Measurements from ENCODE around the gene NUP93. TPM values are rescaled to one million over a fixed set of nuclear protein-coding genes. Genes with fewer than 3 reads are reported as not detected.
A peak's percentile ranks its signal among the peaks of the same experiment; 100 is the strongest.

Gene NUP93
- total RNA-seq, 2 donors from 2014 or later, result 29.9 to 38.6 TPM

DNA sequence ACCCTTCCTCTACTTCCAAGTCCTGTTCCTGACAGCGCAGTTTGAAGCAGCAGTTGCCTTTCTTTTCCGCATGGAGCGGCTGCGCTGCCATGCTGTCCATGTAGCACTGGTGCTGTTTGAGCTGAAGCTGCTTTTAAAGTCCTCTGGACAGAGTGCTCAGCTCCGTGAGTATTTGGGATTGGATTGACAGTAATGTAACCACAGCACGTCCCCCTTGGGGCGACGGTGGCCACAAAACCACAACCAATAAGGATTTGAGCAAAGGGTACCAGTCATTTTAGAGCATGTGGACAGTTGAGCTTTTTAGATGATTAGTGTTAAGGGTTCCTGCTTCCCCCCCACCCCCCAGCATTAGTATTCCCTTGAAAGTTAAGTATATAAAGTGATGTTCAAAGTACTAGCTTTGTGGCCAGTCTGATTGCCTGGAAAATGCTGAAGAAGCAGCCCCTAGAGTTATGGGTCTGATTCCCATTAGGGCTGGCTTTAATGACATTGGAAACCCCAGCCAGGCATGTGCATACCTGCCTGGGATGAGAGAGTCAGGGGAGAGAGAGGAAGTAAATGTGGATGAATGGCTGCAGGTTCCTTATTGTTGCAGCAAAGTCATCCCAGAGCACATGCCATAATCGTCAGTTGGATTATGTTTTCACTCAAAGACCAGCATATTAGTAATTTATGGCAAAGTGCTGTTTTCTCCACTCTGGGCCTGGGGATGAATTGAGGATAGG, 103.5 kb downstream of the NUP93 start:
- DNase-seq (no peak), ATAC-seq (no peak)
- intact Hi-C loops (cut with DNase I), result no loop called here

- ATAC-seq, result no peak
- intact Hi-C loops (cut with DNase I), result no loop called here
- no peak for DNase-seq
These were observed 105.4 kb downstream of the NUP93 start for GRCh38 chr16:56835320-56835719.

- no peak for ATAC-seq
These were observed 106.7 kb downstream of the NUP93 start for GRCh38 chr16:56836410-56837230.

GRCh38 chr16:56838622-56839337, 108.9 kb downstream of the NUP93 start:
- ATAC-seq, result no peak
- no peak for DNase-seq
- intact Hi-C loops (cut with DNase I), result no loop called here

More at GRCh38 chr16:56836410-56837230, 106.7 kb downstream of the NUP93 start:
- intact Hi-C loops (cut with DNase I), result no loop called here
- DNase-seq, result no peak

DNA sequence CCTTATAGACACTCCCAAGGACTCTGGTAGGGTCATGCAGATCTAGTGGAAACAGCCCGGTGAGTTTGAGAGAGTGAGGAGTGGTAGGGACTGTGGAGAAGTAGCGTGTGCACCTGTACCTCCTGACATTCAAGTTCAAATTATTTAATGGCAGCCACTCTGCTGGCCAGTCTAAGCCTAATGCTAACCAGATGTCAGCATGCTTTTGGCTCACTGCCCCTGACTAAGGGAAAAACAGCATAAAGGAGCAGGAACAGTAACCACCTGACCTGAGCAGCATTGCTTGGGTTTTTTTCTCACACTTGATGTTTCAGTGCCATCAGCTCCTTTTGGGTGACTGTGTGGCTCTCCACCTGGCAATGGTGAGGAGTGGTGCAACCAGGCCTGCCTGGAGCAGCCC, 111.3 kb downstream of the NUP93 start:
- intact Hi-C loops (cut with DNase I), result no loop called here
- DNase-seq (no peak), ATAC-seq (no peak)

GRCh38 chr16:56841659-56842058, 111.7 kb downstream of the NUP93 start:
- no peak for ATAC-seq
- intact Hi-C loops (cut with DNase I), result no loop called here
- DNase-seq, result no peak

GRCh38 chr16:56842133-56842532, 112.2 kb downstream of the NUP93 start:
- no peak for DNase-seq
- intact Hi-C loops (cut with DNase I), result no loop called here
- no peak for ATAC-seq

DNA sequence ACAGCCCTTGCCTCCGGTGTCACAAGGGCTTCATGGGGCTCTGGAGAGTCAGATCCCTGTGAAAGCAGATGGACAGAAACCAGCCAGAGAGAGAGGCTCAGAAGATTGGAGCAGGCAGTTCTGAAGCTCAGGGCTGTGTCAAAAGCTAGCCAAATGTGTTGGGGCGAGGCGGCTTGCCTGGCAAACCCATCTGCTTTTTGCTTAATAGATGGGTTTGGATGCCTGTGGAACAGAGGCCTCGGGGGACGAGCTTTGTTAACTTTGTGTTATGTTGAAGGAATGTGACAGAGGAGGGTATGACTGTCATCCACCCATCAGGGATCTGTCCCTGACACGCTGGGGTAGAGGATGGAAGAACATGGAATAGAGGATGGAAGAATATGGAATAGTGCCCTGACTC, 114.1 kb downstream of the NUP93 start:
- ATAC-seq (no peak), DNase-seq (no peak)
- intact Hi-C loops (cut with DNase I), result no loop called here

- intact Hi-C loops (cut with DNase I), result no loop called here
- DNase-seq, result no peak
- peak; percentile 12 to 44 for ATAC-seq
These were observed 117.4 kb downstream of the NUP93 start for GRCh38 chr16:56847173-56847910.

DNA sequence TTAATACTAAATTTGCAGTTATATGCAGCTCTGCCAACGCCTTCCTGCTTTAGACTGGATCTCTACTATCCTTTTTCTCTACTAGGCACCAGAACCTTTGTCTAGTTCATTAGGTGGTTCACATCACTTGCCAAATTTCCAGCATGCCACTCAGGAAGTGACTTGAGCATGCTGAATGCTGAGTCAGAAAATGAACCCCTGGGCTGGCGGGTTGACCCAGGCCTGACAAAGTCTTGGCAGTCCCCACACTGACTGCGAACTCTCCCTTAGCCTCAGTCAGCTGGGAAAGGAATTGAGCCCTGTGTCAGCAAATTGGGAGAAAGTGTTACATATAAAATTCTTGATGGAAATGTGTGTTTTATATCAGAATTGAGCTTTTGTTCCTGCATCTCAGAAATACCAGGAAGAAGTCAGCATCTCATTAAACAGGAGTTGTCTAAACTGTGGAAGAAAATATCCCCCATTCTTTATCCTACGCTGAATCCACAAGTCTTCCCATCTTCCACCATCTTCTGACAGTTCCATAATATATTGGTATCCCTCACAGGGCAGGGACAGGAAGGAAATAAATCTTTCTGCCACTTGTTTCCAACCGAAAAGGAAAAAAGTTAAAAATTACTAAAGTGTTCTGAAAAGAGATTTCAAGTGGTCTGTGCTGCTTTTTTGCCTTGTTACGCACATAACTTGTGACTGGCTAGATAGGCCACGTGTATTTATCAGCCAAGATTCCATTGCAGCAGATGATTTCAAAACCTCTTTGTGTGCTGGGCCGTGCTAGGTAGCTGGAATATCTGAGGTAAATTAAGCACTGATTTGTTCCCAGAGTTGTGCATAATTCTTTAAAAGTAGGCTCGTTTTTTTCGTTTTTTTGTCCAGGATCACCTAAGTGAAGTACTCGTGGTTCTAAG, 118.4 kb downstream of the NUP93 start:
- intact Hi-C loops (cut with DNase I), result no loop called here
- ATAC-seq (peak; percentile 73 to 80), DNase-seq (peak; percentile 54)

DNA sequence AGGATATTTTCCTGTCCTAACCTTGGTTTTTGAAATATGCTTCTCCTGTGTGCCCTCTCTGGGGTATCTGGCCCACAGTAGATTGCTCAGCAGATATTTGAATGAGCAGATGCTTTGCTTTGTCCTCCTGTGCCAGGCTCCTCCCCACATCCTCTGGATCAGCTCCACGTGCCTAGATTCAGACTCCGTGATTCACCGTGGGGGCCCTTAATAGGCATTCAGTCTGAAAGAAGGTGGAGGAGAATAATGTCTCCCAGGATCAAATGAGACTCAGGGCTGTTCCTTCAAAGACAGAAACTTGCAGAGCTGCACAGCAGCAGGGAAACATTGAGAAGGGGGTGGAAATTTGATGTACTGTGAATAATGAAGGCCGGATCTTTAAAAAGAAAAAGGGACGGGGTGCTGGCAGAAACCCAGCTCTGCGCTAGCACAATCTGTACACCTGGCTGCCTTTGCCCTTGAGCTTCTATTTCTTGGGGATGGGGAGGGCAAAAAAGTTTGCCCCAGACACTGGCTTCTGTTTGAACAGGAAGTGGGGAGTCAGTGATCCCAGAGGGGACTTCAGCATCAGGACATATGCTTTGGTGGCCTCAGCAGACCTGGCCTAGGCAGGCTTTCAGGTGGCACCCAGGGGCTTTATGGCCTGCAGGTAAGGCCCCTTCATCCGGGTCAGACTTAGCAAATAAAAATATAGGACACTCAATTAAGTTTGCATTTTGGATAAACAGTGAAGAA, 119.2 kb downstream of the NUP93 start:
- DNase-seq, result no peak
- intact Hi-C loops (cut with DNase I), result no loop called here
- ATAC-seq, result peak in 1 of 2 donors; percentile 78

DNA sequence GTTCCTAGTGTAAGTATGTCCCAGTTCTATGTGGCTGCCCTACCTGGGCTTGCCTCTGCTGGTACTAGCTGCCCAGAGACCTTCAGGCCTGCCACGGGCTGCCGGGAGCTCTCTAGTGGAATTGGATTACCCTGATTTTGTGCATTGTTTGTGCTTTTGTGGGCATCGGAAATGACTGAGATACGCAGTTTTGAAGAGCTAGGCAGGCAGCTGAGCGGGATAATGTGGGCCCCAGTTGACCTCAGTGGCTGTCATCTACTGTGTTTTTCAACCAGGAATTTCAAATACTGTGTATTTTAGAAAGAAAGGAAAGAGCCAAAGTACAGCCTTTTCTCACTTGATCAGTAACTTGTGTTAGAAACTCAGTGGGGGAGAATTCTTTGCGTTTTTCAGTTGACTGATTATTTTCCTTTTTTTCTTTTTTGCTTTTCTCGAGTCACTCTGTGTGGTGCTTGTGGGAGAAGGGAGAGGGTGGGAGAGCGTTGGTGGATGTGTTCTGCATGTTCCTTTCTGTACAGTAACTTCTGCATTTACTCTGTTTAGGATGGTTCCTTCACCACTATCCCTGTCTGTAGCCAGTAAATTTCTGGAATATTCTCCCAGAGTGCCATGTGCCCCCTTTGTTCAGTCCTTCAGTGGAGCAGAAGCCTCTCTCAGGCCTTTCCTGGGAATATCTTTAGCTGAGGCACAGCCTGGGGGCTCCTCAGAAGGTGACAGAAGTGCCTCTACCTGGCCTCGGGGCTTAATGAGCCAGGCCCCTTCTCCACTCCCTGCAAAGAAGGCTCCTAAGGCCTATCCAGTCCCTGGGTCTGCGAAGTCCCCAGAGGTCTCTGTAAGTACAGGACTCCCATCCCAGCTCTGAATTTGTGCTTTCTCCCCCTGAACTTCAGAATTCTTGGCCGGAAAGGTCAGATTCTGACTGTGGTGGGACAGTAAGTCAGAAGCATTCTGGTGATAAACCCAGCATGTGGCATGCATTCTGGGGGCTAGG, 120.1 kb downstream of the NUP93 start:
- no peak for DNase-seq
- ATAC-seq, result no peak
- intact Hi-C loops (cut with DNase I), result no loop called here

- DNase-seq (no peak), ATAC-seq (no peak)
- intact Hi-C loops (cut with DNase I), result no loop called here
These were observed 121.9 kb downstream of the NUP93 start for GRCh38 chr16:56851671-56852400.

DNA sequence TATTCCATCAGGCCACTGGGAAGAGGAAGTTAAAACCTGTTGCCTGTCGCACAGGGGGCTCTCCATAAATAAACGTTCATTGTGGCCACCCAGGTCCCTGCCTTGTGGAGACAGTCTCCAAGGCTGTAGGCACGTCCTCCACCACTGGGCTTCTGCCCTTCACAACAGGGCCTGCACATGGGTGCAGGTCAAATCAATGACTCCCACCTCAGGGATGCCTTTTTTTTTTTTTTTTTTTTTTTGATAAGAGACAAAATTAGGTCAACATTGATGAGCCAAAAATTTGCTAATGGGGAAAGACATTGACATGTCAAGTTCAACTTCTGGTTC, 122.4 kb downstream of the NUP93 start:
- intact Hi-C loops (cut with DNase I), result no loop called here
- DNase-seq, result no peak
- ATAC-seq, result no peak

DNA sequence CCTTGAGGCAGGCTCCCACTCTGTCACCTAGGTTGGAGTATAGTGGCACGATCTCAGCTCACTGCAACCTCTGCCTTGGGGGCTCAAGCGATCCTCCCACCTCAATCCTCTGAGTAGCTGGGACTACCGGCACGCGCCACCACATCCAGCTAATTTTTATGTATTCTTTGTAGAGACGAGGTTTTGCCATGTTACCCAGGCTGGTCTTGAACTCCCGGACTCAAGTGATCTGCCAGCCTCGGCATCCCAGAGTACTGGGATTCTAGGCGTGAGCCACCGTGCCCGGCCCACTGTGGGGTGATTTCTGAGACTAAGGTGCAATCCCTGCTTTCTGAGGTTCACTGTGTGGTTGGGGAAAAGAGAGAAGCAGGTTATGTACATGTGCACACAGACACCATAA, 123.0 kb downstream of the NUP93 start:
- no peak for ATAC-seq
- intact Hi-C loops (cut with DNase I), result no loop called here
- no peak for DNase-seq

GRCh38 chr16:56855201-56855600, 125.3 kb downstream of the NUP93 start:
- DNase-seq, result no peak
- intact Hi-C loops (cut with DNase I), result no loop called here
- ATAC-seq, result no peak

Measured in left cardiac atrium (tissue), 4 donors.